ENCODE measurements around the gene PTGFRN.
"Not testable (repeated sequence)": the region's sequence is repeated elsewhere in the genome, so short reads cannot be mapped to it uniquely, and the experiment has no call there.

Gene PTGFRN

DNA sequence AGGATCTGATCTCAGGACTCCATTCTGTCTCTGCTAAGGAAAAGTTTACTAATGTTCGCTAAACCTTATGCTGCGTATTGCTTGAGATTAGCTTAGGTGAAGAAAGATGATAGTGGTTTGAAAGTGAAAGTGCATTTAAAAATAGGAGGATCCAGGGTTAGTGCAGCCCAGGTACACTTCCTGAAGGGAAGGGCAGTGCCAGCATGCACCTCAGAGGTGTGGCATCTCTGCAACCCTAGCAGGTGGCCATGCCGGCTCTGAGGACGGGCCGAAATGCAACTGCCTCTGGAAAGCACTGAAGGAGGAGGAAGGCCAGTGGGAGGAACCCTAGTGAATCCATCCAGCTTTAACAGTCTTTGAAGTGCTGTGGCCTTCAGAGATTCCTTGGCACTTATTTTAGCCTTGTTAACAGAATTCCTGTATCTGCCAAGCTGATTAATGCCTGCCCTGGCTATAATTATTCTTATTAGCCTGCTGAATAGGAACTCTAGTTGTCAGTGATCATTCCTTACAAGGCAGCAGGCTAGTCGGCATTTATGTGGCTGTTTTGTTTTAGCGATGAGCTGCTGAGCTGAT lies 5.5 kb downstream of the PTGFRN start:
- DNase-seq (ENCODE audit: extremely low read depth in 1 of 2, low read depth in 1 of 2) = no peak

DNA sequence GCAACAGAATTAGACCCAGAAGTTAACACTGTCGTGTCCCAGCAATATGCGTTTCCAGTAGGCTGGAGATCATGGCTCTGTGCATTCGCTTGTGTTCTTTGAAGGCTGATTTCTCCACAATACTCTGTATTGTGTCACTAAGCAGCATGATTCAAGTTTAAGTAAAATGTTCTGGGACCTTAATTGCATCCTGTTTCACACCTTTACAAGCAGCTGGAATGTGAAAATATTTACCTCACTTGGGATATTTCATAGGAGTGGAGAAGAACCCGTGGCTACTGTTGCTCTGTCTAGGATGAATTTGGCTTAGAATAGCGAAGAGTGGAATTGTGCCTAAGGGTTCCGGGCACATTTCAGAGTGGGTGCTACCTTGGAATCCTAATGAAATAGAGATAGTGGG lies 6.3 kb downstream of the PTGFRN start:
- DNase-seq (ENCODE audit: extremely low read depth in 1 of 2, low read depth in 1 of 2) = no peak

DNA sequence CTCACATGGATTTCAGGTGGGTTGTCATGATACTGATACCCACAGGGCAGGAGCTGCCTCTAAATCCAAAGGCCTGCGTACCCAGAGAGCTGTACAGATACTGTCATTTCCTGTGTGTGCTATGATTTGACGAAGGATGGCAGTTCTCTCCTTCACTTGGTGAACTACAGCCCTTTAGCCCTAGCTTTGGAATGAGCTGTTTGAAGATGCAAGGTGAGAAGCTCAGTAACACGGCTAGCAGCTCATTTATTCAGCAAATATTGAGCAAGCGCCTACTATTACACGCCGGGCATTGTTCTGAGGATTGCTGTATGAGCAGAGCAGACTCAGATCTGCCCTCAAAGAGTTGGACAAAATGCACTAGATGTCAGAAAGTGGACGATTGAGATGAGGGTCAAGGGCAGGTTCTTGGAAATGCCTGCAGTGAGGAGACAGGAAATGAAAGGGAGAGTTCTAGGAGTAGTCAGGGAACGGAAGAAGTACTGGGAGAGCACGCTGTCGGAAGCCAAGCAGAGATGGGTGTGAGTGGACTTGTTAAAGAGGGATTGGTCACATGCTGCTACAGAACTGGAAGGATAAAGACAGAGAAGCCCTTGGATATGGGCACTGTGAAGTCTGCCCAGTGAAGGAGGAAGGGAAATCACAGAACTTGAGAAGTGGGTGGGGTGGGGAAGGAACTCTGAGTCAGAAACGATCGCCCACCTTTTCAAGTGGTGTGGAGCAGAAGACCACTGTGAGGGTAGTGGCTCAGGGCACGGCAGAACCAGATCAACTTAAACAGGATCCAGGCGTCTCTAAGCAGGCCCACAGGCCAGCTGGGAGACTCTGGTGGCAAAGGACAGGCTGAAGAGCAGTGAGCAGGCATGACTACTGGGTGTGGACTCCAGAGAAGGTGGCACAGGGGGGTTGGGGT lies 7.1 kb downstream of the PTGFRN start:
- no peak for DNase-seq (ENCODE audit: extremely low read depth in 1 of 2, low read depth in 1 of 2)

DNA sequence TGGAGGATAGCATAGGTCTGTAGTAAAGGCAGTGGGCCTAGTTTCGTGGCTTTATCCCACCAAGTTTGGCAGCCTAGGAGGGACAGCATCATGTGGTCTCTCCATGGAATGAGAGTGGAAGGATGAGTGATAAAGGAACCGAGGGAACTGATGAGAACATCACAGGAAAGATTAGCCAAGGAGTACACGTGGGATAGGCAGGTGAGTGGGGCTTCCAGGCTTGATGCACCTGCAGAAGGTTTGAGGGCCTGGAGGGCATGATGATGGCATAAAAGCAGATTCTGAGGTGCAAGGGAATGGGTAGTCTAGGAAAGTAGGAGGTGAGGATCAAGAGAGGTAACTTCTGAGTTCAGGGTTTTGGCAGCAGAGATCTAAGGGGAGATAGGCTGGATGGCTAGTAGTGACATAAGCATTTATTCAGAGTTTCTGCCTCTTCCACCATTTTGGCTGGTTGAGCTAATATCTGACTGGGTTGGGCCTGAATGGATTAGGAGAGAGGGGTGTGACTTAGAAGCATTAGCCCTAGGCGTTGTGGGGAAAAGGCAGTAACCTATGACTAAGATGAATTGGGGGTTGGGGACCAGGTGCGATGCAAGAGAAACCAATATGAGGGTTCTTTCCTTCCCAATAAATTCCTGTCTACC lies 9.1 kb downstream of the PTGFRN start:
- no peak for DNase-seq (ENCODE audit: extremely low read depth in 1 of 2, low read depth in 1 of 2)

DNA sequence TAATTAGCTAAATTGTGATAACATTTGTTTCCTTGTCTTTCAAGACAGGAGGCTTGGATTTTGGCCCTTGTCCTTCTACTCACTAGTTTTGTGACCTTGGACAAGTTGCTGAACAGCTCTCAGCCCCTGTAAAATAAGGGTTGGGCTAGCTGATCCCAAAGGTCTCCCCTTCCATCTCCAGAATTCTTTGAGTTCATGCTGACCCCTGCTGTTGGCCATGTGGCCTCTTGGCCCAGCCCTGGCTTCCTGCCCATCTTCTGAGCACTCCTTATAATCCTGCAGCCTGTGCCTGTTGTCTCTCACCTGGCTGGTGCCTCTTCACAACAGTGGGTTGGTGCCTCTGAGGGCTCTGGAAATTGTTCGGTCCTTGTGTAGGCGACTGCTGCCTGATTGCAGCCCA lies 10.1 kb downstream of the PTGFRN start:
- no peak for DNase-seq (ENCODE audit: extremely low read depth in 1 of 2, low read depth in 1 of 2)

DNA sequence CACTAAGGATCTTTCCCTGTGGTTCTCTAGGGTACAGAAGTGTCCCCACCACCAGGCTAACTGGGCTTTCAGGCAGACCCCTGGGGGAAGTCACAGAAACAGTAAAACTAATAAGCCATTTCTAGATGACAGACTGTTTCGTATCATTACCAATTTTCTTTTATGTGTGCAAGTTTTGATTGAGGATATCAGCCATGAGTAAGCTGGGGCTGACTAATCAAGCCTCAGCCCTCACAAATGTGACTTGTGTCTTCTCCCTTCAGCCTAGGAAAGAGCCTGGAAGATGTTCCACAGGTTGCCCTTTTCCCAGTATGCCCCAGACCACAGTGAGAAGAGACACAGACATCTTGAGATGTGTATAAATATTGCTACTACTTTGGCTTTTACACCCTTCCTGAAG lies 10.5 kb downstream of the PTGFRN start:
- no peak for DNase-seq (ENCODE audit: extremely low read depth in 1 of 2, low read depth in 1 of 2)

DNA sequence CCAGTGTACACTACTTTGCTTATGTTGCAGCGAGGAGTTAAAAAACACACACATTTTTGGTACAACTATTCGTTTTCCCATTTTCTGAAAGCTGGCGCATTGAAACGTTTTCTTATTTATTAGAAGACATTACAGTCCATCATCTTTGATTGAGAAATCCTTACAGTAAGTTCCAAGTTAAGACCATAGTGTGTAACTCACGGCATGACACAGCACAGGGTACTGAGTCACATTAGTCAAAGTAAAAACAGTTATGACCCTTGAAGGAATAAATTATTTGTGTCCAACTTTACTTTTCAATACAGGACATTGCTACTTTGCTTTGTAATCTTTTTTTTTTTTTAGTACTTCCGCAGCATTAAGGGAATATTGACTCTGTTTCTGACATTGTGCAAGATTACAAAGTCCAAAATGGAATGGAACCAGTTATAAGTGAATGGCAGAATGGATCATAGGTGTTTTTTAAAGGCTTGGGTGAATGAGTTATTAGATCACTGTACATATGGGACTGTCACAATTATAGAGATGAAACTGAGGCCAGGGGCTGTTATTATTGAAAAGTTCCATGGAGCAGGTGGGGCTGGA lies 11.7 kb downstream of the PTGFRN start:
- no peak for DNase-seq (ENCODE audit: extremely low read depth in 1 of 2, low read depth in 1 of 2)

DNA sequence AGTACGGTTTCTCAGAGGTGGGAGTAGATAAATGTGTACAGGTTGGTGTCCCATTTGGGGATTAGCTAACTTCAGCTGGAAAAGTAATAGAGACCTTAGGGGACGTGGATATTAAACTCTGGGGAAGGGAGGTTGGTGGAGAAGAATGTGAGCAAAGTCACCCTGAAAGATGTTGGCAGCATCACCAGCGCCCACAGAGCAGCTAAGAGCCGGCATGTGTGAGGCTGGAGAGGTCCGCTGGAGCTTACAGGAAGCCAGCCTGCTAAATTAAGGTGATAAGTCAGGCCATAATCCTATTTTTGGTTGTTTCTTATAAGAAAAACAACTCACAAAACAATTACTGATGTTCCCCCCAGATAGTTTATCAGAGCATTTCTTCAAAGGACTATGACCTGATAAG lies 12.2 kb downstream of the PTGFRN start:
- DNase-seq (ENCODE audit: extremely low read depth in 1 of 2, low read depth in 1 of 2) = no peak

DNA sequence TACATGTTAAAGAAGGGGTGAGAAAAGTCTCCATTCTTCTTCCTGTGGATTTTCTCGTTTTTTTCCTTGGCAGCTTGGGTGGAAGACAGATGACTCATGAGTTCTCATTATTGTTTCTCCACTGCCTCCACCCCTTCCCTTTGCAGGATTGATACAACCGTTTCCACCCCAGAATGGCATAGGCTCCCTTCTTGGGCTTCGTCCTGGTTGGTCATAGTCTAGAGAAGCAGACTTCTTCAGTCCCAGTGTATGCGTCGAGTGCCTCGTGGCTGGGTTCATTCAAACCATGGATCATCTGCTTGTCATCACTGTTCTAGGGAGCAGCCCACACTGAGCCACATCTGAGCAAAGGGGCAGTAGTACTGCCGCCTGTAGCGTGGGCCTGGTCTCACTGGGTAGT lies 13.7 kb downstream of the PTGFRN start:
- DNase-seq (ENCODE audit: extremely low read depth in 1 of 2, low read depth in 1 of 2) = no peak

DNA sequence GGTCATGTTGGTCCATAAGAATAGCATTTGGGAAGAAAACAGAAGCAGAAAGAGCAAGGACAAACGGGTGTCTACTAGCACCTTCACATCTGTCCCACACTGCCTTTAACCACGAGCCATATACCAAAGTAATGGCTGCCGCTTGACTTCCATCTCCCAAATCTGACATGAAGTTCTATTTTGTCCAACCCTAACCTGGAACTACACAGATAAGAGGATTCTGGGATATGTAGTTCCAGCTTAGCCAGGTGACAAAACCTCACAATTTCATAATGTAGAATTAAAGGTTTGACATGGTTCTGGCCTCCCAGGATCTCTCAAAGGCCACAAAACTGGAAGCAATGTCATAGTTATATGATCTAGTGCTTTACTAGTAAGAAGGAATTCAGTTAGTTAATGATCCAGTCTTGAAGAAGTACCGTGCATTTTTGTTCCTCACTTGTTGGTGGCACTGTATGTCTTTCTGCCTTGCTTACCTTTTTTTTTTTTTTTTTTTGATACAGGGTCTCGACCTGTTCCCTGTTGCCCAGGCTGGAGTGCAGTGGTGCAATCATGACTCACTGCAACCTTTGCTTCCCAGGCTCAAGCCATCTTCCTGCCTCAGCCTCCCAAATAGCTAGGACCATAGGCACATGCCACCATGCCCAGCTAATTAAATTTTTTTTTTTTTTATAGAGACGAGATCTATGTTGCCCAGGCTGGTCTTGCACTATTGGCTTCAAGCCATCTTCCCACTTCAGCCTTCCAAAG lies 17.5 kb downstream of the PTGFRN start:
- no peak for DNase-seq (ENCODE audit: extremely low read depth in 1 of 2, low read depth in 1 of 2)

DNA sequence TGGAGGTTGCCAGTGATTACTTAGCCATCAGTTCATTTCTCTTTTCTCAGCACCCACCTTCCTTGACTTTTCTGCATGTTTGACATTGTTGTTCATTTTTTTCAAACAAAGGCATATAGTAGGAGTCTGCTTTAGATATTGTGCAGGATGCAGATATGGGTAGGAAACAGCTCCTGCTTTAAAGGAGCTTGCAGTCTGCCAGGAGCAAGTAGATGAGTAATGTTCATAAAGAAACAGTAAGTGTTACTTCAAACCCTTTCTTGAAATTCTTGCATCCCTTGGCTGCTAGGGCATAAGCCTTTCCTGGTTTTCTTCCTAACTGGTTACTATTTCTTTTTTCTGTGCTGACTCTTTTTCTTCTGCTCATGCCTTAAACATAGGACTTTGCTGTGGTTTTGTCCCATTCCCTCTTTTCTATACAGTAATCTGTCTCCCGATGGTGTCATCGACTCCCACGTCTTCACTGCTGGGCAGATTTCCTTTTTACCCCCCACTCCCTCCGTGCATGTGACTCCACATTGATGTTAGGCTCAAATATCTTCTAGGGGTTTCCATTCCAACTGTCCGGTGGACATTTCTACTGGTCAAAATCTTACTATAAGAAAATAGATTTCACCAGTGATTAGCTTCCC lies 20.4 kb downstream of the PTGFRN start:
- no peak for DNase-seq (ENCODE audit: extremely low read depth in 1 of 2, low read depth in 1 of 2)

DNA sequence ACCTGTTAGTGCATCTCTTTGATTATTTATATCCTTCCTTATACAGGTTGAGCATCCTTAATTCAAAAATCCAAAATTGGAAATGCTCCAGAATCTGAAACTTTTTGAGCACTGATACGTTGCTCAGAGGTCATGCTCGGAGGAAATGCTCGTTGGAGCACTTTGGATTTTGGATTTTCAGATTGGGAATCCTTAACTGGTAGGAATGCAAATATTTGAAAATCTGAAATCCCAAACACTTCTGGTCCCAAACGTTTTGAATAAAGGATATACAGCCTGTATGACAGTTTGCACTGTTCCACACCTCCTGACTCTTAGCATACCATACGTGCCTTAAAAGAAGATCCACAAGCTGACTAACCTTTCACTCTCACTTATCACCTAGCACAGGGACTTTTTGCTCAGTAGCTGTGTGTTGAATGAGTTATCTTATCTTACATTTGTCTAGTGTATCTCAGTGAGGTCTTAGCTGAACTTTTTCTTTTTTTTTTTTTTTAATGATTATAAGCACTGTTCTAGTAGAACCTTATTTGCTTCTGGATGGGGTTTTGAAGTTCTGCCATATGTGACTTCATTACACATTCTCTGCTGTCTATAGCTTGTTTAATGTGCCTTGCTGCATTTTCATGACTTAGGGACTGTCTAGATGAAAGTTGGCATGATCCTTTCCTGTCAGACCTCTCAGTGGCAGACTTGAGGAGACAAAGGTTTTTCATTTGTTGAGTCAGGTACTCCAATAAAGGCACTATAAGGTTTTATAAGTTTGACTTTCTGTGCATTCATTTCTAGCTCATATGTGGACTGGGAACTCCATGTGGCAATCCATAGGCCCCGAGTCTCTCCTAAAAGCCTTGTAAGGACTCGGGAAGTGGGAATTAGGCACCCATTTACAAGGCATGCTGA lies 21.6 kb downstream of the PTGFRN start:
- DNase-seq (ENCODE audit: extremely low read depth in 1 of 2, low read depth in 1 of 2) = no peak

DNA sequence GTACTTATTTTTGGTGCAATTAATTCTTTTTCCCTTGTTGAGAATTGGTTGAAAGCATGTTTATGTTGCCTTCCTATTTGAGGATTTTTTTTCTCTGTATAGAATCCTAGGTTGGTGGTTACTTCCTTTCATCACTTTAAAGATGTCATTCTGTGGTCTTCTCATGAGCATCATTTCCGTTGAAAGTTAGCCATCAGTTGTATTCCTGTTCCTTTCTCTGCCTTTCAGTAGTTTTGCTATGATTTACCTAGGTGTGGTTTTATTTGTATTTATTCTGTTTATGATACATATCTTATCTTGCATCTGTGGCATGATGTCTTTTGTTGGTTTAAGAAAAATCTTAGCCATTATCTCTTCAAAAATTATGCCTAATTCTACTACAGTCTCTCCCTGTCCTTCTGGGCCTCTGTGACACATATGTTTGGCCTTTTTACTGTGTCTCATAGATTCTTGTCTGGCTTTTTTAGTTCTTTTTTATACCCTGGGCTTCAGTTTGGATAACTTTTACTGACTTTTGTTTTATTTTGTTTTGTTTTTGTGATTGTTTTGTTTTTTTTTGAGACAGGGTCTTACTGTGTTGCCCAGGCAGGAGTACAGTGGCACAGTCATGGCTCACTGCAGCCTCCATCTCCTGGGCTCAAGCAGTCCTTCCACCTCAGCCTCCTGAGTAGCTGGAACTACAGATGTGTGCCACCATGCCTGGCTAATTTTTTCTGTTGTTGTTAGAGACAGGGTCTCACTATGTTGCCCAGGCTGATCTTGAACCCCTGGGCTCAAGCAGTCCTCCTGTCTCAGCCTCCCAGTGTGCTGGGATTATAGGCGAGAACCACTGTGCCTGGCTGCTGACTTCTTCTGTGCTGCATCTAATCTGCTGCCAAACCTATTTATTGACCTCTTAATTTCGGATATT lies 24.1 kb downstream of the PTGFRN start:
- DNase-seq (ENCODE audit: extremely low read depth in 1 of 2, low read depth in 1 of 2) = no peak

DNA sequence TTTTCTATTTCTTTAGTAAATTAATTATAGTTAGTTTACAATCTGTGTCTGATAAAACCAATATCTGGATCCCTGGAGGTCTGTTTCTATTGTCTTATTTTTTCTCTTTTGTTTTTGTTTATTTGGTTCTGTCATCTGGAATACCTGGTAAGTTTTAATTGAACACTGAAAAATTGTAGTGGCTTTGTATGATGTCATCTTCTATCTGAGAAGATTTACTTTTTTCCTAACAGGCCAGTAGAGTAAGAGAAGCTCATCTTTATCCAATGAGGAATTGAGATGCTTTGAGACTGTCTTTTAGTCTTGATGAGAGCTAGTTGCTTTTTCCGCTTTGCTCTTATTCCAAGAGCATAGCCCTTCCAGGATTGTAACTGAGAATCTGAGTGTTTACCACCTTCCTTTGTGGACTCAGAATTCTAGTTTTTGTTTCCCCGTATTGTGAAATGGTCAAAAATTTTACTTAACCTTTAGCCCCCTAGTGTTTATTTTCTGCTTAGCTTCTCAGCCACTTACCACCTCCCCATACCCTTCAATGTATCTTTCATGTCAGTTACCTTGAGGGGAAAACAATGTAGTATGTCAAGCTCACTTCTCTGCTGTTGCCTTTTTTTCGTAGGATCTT lies 25.0 kb downstream of the PTGFRN start:
- no peak for DNase-seq (ENCODE audit: extremely low read depth in 1 of 2, low read depth in 1 of 2)

DNA sequence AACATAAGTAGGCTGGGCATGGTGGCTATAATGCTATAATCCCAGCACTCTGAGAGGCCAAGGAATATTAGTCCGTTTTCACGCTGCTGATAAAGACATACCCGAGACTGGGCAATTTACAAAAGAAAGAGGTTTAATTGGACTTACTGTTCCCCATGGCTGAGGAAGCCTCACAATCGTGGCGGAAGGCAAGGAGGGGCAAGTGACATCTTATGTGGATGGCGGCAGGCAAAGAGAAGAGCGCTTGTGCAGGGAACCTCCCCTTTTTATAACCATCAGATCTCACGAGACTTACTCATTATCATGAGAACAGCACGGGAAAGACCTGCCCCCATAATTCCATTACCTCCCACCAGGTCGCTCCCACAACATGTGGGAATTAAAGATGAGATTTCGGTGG lies 28.5 kb downstream of the PTGFRN start:
- no peak for DNase-seq (ENCODE audit: extremely low read depth in 1 of 2, low read depth in 1 of 2)

DNA sequence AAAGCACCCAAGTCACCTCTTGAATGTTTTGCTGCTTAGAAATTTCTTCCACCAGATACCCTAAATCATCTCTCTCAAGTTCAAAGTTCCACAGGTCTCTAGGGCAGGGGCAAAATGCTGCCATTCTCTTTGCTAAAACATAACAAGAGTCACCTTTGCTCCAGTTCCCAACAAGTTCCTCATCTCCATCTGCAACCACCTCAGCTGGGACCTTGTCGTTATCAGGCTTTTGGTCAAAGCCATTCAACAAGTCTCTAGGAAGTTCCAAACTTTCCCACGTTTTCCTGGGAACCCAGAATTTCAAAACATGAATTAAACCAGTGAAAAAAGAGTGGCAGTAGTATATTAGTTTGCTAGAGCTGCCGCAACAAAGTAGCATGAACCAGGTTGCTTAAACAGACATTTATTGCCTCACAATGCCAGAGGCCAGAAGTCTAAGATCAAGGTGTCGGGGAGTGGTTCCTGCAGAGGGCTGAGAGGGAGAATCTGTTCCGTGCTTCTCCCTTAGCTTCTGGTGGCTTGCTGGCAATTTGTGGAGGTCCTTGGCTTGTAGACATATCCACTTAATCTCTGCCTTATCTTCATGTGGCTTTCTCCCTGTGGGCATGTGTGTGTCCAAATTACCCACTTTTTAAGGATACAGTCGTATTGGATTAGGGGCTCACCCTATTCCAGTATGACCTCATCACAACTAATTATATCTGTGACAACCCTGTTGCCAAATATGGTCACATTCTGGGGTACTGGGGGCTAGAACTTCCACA lies 30.2 kb downstream of the PTGFRN start:
- DNase-seq (ENCODE audit: extremely low read depth in 1 of 2, low read depth in 1 of 2) = not testable (repeated sequence)
